H54 (cell line): ENCODE measurements around the gene RBM10.

Source experiments
- DNase-seq: peaks from one replicate; pipeline ENCODE4 v3.0.0; 2011; ENCODE audit warnings: low spot score, mixed read lengths; ENCODE audit not compliant: insufficient read length
- FAIRE-seq: peaks from 3 replicates; lab custom pipeline; 2011; peaks lifted over from hg19 to GRCh38; lab: Jason Lieb, UNC
- POLR2A ChIP-seq: IDR thresholded peaks from 2 replicates; pipeline ENCODE4 v1.6.1; 2011; ENCODE audit warnings: low read depth, mild to moderate bottlenecking, low read length

RBM10 gene

GRCh38 chrX:47218920-47219815 is 74.1 kb downstream of the RBM10 start:
- TF ChIP-seq POLR2A: no peak
- no peak for DNase-seq
- FAIRE-seq: no peak

- DNase-seq: no peak
- no peak for FAIRE-seq
- no peak for TF ChIP-seq POLR2A
These were observed 76.7 kb downstream of the RBM10 start for GRCh38 chrX:47221756-47222155.

- DNase-seq: no peak
- no peak for FAIRE-seq
- no peak for TF ChIP-seq POLR2A
These were observed 77.8 kb downstream of the RBM10 start for GRCh38 chrX:47222751-47223350.

GRCh38 chrX:47223476-47224250 is 78.6 kb downstream of the RBM10 start:
- FAIRE-seq (no peak), DNase-seq (no peak)
- no peak for TF ChIP-seq POLR2A

- no peak for TF ChIP-seq POLR2A
- DNase-seq (no peak), FAIRE-seq (no peak)
These were observed 79.4 kb downstream of the RBM10 start for GRCh38 chrX:47224266-47224895.

- TF ChIP-seq POLR2A: no peak
- DNase-seq (no peak), FAIRE-seq (no peak)
These were observed 79.9 kb downstream of the RBM10 start for GRCh38 chrX:47224896-47225290.

GRCh38 chrX:47226071-47226470 is 81.0 kb downstream of the RBM10 start:
- FAIRE-seq (no peak), DNase-seq (no peak)
- TF ChIP-seq POLR2A: no peak

GRCh38 chrX:47226531-47227333 is 81.7 kb downstream of the RBM10 start:
- no peak for TF ChIP-seq POLR2A
- DNase-seq: no peak
- no peak for FAIRE-seq

- FAIRE-seq (no peak), DNase-seq (no peak)
- no peak for TF ChIP-seq POLR2A
These were observed 82.2 kb downstream of the RBM10 start for GRCh38 chrX:47227334-47227583.

GRCh38 chrX:47228550-47229270 is 83.7 kb downstream of the RBM10 start:
- no peak for DNase-seq
- FAIRE-seq: no peak
- no peak for TF ChIP-seq POLR2A

- TF ChIP-seq POLR2A: no peak
- DNase-seq (no peak), FAIRE-seq (no peak)
These were observed 84.4 kb downstream of the RBM10 start for GRCh38 chrX:47229427-47229826.

GRCh38 chrX:47230136-47230868 is 85.3 kb downstream of the RBM10 start:
- DNase-seq: no peak
- FAIRE-seq: no peak
- TF ChIP-seq POLR2A: no peak
